Esophagus mucosa (tissue), 1 donor: ENCODE results near the gene SAMD10. TPM values are rescaled to one million over a fixed set of nuclear protein-coding genes. Genes with fewer than 3 reads are reported as not detected.
"Not testable (repeated sequence)": the region's sequence is repeated elsewhere in the genome, so short reads cannot be mapped to it uniquely, and the experiment has no call there.

Experiments
- ATAC-seq: fragments of 200-7000 bp; cut with Tn5 transposase; one replicate; pipeline ENCODE4 v1.9.1; 2020
- total RNA-seq: library from RNA; stranded (reverse); gene quantifications from one replicate; pipeline ENCODE4 v1.2.4, GENCODE V29; 2023
- donor health status: DM: yes; HTN: yes; CAD: no.

SAMD10 gene
- total RNA-seq, 1 donor from 2014 or later, result 5.7 TPM

DNA sequence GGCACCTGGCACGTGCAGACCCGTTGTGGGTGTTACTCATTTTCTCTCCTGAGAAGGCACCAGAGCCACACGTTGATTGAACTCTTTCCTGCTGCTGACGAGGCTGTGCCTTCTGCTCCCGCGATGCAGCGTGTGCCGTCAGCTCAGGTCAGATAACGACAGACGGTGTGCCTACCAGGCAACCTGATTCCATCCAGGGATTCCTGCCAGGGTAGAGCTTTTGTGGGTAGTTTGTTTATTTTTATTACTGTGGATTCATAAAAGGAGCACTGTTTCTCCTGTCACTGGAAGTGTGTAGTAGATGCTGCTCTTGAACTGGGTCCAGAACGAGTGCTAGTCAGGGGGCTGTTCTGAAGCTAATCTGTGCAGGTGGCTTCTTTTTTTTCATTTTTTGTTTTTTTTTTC lies 22.2 kb upstream of the SAMD10 start:
- no peak for ATAC-seq

DNA sequence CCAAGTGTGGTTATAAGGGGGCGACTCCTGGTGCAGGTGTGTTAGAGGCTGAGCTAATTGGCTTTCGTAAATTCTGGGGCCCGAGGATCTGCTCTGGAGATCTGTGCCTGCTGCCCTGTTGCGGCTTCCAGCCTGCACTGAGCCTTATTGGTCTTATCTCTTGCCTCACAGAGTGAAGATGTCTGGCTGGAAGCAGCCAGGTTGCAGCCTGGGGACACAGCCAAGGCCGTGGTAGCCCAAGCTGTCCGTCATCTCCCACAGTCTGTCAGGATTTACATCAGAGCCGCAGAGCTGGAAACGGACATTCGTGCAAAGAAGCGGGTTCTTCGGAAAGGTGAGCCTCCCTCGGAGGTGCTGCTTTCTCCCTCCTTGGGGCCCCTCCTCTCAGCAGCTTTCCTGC lies 21.5 kb upstream of the SAMD10 start:
- no peak for ATAC-seq

DNA sequence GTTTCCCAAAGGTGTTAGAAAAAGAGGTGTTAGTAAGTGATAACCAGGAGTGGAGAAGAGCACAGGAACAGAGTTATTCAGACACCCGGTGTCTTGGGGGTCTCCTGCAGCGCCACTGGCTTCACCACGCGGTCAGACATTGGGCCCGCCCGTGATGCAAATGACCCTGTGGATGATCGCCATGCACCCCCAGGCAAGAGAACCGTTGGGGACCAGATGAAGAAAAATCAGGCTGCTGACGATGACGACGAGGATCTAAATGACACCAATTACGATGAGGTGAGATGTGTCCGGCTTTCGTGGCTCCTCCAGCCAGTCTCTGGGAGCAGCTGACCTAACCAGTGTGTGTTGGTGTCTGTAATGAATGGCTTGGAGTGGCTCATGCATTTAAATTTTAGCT lies 3.5 kb upstream of the SAMD10 start:
- ATAC-seq, result no peak

DNA sequence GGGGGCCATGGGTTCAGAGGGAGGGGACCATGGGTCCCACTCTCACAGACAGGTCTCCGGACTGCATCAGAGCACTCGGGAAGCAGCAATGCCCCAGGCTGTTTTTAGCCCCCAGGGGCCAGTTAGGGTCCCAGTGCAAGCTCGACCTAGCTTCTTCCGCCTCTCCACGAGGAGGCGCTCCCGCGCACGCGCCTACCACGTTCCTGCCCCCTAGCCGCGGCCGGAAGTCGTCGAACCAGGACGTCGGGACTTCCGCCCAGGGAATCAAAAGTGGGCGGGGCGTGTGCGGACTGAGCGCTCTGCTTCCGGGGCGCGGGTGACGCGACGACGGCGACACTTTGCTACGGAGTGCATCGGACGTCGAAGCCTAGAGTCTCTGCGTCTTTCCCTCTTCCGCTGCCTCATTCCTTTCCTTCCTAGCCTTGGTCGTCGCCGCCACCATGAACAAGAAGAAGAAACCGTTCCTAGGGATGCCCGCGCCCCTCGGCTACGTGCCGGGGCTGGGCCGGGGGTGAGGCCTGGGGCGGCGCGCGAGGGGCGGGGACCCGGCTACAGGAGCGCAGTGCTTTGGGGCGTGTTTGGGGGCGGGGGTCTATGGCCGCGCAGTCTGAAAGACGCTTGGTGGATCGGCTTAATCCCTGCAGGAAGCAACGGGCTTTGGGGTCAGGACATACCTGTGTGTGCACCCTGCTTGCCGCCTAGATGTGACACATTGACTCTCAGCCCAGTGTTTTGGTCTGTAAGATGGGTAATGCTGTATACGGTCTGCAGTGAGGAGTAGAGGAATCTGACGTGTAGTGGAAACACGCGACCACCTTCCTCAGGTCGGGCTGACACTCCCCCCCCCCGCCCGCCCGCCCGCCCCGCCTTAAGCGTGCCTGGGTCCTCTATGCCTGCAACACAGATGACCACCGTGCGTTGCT lies 1.6 kb upstream of the SAMD10 start, which contains the start of gene PRPF6:
Gene PRPF6, plus strand, starts transcription at position 327 of the 923 bp plus-strand sequence. Its CDS starts 114 bp downstream, at position 441.
- peak; percentile 83 for ATAC-seq

DNA sequence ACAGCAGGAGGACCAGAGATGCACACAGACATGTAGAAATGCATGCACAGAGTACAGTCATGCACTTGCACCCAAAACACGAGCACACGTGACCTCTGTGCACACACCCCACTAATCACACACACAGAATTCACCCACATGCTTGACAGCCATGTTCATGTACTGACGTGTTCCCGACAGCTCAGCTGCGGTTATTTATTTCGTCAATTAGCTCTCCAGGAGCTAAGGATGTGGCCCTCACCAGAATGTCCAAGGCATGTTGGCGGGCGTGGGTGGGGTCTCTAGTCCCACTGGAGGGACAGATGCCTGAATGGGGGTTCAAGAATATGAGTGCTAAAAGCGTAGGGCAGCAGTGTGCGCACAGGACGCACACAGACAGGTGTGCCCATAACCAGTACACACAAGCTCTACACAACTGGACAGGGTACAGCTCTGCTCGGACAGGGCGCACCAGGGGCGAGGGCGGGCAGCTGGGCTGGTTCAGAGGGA lies 919 bp upstream of the SAMD10 start:
- peak; percentile 75 for ATAC-seq

DNA sequence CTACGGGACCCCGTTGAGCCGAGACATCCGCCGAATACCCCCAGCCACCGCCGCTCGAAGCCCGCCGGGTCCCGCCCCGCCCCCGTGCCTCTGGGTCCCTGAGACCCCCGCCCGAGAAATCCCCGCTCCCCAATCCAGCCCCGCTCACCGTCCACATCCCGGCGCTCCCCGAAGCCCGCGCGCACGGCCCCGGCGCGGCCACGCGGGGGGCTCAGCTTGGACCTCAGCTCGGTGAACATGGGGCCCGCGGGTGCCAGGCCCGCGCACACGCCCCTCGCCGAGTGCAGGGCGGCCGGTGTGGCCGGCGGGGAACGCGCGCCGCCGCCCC lies 249 bp downstream of the SAMD10 start:
- ATAC-seq, result no peak

DNA sequence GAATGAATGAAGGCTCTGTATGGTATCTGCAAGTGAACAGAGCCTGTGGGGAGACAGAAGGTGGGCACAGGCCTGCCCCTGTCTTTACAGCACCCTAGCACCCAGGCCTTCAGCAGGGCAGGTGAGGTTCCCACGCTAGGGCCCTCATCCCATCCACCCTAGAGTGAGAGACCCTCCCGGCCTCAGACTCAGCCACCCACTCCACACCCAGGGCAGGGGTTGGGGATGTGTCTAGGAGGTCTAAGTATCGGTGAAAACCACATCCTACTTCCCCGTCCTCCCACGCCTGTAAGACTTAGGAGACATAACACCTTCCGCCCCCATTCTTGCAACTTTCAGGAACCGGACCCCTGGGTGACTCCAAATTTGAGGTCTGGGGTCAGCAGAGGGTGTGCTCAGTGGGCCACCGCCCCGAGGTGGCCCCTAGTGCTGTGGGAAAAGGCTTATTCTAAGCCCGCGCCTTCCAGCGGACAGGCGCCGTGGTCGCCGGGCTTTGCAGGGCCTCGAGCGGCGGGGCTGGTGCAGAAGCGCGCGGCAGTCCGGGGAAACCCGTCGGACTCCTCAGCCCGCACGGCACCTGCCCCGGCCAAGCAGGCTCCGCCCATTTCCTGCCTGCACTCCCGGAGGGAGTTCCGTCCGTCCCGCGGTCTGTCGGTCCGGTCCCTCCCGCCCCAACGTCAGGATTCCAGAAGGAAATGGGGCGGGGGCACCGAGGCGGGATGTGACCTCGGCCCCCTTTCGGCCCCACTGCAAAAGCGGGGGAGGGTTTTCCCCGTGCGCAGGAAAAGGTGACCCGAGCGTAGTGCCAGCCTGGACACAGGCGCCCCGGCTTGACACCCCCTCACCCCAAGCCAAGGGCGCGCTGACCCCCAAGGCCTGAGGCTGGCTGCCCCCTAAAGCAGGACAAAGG lies 868 bp downstream of the SAMD10 start:
- ATAC-seq, result peak; percentile 47

DNA sequence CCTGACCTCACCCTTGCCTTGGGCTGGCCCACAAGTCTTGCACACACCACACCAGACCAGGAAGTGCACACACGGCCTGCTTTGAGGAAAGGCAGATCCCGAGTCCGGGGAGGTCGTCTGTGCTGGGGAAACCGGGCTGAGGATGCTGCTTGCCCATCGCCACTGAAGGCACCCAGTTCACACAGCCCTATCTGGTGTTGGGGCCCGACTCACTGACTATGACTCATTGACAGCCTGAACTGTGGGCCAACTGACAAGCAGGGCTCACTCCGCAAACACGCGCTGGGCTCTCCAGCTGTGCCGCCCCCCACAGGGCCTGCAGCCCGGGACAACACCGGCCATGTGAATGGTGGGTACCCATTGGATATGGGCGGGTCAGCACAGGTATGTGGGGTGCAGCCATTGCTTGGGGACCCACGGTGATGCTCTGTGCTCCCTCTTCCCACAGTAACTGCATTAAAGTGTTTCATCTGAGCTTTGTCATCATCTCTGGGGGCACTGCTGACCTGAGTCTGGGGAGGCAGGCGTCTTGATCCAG lies 1.6 kb downstream of the SAMD10 start:
- ATAC-seq, result peak; percentile 22

DNA sequence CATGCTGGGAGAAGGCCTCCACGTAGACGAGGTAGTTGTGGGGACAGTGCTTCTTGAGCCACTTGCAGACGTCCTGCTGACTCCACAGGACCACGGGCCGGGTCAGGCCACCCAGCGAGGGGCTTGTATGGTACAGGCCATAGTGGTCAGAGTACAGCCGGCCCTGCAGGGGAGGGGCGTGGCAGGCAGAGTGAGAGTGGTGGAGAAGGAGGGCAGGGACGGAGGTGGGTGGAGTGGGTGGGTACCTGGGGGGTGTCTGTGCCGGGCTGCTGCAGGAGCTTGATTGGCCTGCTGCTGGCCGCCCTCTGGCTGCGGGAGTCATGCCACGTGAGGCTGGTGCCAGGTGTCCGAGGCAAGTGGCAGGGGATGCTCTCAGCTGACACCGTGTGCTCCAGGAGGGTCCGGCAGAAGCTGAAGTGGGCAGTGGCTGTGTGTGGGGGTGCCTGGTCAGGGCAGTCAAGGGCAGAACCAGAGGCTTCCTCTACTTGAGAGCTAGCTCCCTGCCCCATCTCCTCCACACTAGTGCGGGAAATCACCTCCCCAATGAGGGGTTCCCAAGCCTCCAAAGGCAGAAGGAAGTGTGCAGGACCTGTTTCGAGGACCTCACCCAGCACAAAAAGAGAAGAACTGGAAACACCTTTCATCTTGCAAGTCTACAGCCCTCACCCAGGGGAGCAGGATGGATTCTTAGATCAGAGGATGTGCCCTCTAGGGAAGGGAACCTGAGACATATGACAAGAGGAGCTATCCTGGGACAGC lies 2.3 kb downstream of the SAMD10 start:
- no peak for ATAC-seq

DNA sequence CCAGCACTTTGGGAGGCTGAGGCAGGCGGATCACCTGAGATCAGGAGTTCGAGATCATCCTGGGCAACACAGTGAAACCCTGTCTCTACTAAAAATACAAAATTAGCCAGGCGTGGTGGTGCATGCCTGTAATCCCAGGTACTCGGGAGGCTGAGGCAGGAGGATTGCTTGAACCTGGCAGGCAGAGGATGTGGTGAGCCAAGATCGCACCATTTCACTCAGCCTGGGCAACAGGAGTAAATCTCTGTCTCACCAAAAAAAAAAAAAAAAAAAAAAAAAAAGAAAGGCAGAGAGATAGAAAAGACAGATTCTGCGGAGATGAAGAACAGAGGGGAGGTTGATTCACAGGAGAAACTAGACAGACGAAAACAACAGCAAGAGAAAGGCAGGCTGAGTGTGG lies 2.9 kb downstream of the SAMD10 start:
- not testable (repeated sequence) for ATAC-seq

DNA sequence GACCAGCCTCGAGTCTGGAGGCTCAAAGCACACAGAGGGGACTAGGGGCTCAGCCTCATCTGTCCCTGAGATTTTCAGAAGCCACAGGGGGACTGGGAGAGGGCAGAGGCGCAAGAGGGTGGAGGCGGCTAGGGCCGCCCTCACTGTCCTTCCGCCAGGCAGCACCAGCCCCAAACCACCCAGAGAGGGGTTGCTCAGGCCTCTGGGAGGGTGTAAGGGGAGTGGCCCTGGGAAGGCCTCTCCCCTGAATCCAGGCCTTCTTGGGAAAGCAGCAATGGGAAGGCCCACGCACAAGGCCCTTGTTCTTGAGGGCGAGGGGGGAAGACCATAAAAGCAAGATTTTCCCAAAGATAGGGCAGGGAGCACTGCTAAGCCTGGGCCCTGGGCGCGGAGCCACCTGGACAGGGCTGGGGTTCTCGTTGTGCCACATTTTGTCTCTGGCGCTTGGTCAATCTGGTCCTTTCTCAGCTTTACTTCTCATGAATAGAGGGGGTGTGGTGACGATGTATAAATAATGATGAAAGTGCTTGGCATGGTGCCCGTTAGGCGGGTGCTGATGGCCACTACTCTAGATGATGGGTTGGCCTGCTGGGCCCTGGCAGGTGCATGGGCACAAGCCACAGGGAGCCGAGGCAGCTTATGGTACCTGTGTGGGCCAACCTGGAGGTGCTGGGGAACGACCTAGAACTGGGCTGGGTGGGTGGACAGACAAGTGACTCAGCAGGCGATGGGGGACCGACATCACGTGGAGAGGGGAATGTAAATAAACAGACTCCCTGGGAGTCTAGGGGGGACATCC lies 4.8 kb downstream of the SAMD10 start:
- ATAC-seq, result no peak

DNA sequence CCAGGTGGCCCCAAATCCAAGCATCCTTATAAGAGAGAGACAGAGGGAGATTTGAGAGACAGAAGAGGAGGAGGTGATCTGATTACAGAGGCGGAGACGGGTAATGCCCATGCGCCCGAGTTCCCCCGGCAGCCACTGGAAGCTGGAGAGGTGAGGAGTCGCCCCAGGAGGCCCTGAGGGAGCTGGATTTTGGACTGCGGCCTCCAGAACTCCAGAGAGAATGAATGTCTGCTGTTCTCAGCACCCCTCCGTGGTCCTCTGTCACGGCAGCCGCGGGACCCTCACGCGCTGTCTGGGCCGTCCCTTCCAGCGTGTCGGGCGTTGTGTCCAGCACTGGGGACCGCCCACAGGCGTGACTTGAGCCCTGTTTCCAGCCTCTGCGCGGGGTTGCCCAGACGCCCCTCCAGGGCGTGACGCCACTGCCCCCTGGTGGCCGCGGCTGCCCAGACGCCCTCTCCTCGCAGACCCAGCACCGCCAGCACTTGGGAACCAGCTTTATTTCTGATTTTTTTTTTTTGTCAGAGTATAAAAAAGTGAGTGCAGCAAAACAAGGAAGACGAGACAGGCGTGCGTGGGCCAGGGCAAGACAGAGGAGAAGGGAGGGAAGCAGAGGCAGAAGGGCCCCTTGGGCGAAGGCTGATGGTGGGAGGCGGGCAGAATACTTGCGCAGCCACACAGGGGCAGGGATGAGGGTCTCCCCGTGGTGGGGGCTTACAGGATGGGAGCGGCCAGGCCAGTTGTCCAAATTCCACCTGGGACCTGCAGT lies 5.6 kb downstream of the SAMD10 start:
- ATAC-seq, result peak; percentile 64

DNA sequence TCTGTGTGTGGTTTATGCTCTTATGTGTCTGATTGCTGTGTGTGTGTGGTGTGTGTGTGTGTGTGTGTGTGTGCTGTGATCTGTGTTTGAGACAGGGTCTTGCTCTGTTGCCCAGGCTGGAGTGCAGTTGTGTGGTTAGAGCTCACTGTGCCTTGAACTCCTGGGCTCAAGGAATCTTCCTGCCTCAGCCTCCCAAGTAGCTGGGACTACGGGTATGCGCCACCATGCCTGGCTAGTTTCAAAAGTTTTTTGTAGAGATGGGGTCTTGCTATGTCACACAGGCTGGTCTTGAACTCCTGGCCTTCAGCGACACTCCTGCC lies 6.3 kb downstream of the SAMD10 start:
- no peak for ATAC-seq

DNA sequence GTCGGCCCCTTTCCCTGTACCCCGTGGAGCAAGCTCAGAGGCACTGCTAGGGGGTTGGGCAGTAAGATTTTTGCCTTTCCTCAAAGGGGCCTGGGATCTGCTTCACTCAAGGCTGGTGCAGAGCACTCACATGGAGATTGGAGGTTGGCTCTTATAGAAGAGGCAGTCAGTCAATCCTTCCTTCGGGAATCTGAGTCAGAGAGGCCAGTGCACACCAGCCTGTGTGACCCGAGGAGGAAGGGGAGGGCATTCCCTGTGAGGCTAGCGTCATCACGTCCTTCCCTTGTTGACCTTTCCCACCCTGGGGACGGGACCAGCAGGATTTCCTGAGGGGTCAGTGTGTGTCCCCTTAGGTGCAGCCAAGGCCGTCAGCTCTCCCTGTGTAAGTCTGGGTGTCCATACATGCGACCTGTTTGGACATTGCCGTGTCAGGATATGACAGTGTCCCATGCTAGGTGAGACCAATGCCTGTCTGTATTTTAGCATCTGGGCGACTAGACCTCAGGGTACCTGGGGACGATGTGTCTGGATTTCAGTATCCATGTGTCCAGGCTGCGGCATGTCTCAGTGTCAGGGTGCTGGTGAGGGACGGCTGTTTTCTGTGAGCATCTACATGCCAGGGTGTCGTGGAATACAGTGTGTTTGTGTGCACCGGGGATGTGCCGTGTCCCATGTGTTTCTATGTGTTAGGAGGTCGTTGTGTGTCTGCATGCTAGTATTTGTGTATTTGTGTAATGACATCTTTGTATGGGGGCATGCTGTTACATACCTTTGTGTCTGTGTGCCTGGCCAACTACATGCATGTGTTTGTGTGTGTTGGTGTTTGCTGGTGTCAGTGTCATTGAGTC lies 6.9 kb downstream of the SAMD10 start:
- no peak for ATAC-seq

DNA sequence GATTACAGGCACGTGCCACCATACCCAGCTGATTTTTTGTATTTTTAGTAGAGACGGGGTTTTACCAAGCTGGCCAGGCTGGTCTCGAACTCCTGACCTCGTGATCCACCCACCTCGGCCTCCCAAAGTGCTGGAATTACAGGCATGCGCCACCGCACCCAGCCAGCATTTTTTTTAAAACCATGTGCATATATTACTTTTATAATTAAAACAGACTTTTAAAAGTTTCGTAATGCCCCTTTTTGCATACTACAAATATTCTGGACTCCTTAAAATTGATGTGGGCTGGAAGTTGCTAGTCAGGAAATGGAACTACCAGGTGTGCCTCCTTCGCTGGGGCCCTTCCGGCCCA lies 7.5 kb downstream of the SAMD10 start:
- not testable (repeated sequence) for ATAC-seq

DNA sequence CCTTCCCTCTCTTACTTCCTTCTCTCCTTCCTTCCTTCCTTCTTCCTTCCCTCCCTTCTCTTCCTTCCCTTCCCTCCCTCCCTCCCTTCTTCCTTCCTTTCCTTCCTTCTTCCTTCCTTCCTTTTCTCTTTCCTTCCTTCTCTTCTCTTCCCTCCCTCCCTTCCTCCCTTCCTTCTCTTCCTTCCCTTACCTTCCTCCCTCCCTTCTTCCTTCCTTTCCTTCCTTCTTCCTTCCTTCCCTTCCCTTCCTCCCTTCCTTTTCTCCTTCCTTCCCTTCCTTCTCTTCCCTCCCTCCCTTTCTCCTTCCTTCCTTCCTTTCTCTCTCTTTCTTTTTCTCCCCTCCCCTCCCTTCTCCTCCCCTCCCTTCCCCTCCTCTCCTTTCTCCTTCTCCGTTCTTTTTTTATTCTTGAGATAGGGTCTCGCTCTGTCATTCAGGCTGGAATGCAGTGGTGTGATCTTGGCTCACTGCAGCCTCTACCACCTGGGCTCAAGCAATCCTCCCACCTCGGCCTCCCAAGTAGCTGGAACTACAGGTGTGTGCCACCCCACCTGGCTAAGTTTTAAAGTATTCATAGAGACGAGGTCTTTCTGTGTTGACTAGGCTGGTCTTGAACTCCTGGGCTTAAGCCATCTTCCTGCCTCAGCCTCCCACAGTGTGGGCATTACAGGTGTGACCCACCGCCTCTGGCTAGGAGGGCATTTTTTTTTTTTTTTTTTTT lies 8.6 kb downstream of the SAMD10 start:
- no peak for ATAC-seq

DNA sequence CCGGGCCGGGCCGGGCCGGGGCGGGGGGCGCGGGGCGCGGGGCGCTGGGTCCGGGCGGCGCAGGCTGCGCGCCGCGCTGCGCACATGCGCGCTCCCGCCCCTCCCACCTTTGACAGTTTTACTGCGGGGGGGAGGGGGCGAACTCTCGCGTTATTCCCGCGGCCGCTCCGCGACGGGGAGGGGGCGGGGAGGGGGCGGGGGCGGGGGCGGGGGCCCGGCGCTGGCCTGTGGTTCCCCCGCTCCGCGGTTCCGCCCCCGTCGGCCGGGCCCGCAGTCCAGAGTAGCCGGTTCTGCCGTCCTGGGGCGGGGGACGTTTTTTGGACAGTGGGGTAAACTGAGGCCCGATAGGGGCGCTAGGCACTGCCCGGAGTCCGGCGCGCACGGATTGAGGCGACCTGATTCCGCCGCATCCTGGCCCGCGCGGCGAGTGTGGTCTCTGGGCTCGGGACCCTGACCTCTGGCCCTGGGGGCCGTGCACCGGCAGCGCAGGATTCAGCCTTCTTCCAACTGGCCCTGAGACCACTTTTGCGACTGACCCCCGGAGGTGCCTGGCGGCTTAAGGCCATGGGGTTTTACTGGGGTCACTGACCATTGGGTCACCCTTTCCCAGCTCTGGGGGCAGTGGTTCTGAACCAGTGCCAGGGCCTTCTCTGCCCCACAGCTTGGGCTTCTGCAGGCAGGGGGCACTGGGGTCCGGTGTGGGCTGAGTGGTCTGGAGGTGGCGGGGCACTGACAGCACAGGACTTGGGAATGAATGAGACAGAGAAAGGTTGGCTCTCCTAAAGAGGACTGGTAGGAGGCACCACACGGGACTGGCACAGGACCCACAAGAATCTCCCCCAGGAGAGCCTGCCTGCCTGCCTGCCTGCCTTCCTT lies 9.4 kb downstream of the SAMD10 start, which contains the start of gene ZNF512B:
Gene ZNF512B, minus strand, starts transcription at position 93 of the 876 bp plus-strand sequence. CDS start 1,980 bp downstream, outside the sequence.
- peak; percentile 43 for ATAC-seq
